Activated effector memory CD4-positive, alpha-beta T cell treated with Interleukin-2 at 50 U/mL for 16 hours (primary cell): ENCODE results near the gene AEN.
"Not testable (repeated sequence)": the region's sequence is repeated elsewhere in the genome, so short reads cannot be mapped to it uniquely, and the experiment has no call there.

Experiments used
- DNase-seq: peaks from one replicate; pipeline ENCODE4 v3.0.0-alpha.2; 2020

Gene AEN

GRCh38 chr15:88634449-88634848 lies 13.3 kb downstream of the AEN start:
- no peak for DNase-seq

DNA sequence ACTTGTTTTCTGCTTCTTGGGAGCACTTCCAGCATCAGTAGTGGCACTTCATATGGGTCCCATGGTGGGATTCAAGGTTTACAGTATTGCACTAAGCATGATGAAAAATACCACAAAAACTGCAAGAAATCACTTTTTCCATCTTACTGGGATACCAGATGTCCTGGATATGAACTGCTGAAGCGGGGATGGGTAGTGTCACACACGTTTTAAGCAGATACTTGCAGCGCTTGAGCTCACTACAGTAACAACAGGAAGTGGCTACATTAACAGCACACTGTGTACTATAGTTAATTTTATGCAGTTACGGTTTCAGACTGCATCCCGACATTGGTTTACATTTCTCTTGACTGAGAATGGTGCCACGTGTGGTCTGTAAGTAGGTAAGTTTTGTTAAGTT lies 14.2 kb downstream of the AEN start:
- no peak for DNase-seq

GRCh38 chr15:88636050-88636449 lies 14.9 kb downstream of the AEN start:
- DNase-seq = peak; percentile 67

DNA sequence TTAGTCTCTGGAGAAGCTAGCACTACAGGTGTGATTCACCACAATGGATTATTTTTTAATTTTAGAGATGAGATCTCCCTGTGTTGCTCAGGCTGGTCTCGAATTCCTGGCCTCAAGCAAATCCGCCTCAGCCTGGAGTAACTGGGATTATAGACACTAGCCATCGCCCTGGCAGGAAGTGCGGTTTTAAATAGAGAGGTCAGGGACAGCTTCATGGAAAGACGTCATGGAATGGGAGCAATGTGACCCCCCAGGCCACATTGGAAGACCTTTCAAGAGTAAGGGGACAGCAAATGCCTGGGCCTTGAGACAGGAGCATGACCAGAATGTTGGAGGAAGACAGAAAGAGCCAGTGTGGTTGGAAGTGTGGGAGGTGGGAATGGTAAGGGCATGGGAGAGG lies 15.5 kb downstream of the AEN start:
- DNase-seq = no peak

GRCh38 chr15:88637436-88637835 lies 16.3 kb downstream of the AEN start:
- DNase-seq = no peak

DNA sequence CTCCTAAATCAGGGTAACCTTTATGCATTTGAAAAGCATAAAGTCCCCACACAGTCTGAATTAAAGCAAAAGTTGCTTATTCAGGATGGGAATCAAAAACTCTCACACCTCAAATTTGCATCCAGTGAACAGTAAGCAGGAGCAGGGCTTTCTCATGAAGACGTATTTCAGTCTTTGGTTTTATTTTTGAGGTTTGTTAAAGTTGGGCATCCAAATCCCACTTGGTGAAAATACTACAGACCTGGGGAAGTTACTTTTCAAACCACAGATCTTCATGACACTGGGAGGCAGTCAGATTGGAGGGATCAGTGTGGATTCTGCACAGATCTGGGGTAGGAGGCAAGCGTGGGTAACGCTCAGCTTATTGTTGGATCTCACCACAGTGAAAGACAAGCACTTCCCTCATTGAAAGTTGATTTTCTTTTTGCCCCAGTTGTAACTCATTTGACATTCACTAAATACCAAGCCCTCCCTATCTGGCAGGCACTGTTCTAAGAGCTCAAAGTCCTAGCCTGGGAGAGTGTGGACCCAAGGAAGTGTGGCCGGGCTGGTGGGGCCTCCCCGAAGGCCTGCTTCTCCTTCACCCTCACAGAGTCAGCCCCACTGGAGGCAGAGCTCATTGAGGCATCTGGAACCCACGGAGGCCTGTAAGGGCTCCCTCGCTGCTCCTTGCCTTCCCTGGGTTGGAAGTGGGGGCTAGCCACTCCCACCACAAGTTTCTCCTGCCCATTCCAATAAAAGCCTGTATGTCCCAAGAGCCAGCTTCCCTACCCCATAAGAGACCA lies 16.9 kb downstream of the AEN start:
- no peak for DNase-seq

DNA sequence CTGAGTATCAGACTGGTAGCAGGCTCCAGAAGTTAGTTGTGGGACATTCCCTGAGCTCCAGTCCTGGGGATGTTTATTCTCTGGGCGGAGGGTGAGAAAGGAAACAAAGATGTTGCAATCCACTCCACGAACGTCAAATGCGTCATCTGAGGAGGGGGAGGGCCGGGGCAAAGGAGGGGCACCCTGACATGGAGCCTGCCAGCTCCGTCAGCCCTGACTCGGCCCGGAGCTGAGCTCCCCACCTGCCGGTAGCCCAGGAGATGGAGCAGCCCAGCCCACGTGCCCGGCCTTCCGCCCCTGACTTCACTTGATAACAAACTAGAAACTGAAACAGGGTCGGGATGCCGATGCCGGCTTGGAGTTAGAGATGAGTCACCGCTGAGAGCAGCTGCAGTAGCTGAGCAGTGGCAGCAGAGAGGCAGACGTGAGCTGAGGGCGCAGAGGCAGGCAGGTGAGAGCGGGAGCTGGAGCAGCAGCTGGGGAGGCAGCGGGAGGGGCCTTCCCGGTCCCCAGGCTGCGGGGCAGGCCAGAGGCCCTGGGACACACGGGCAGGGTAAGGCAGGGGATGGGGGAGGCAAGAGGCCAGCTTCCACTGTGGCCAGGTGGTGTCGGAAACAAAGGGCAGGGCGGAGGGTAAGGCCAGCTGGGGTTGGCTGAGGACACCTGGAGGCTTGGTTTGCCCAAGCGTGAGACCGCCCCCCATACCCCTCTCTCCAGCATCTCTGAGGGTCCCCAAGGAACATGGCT lies 17.7 kb downstream of the AEN start, which contains the start of gene ISG20:
Gene ISG20, plus strand, starts transcription at position 391 of the 747 bp plus-strand sequence. Its CDS starts 351 bp downstream, at position 742.
- DNase-seq = peak; percentile 96

DNA sequence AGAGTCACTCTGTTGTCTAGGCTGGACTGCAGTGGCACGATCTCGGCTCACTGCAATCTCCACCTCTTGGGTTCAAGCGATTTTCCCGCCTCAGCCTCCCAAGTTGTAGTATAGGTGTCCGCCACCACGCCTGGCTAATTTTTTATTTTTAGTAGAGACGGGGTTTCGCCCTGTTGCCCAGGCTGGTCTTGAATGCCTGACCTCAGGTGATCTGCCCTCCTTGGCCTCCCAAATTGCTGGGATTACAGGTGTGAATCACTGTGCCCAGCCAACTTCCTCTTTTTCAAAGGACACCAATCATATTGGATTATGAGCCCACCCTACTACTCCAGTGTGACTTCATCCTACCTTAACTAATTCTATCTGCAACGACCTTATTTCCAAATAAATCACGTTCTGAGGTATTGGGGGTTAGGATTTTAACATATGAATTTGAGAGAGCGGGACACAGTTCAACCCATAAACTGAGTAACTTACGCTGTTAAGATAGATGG lies 20.9 kb downstream of the AEN start:
- DNase-seq = no peak

DNA sequence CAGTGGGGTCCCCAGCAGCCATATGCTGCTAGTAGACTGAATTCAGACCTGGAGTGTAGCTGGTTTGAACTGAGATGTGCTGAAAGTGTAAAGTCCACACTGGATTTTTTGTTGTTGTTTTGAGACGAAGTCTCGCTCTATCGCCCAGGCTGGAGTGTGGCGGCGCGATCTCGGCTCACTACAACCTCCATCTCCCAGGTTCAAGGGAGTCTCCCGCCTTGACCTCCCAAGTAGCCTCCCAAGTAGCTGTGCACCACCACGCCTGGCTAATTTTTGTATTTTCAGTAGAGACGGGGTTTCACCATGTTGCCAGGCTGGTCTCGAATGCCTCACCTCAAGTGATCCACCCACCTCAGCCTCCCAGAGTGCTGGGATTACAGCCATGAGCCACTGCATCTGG lies 21.4 kb downstream of the AEN start:
- DNase-seq = not testable (repeated sequence)

GRCh38 chr15:88644741-88645140 lies 23.6 kb downstream of the AEN start:
- no peak for DNase-seq

- no peak for DNase-seq
These were observed 24.3 kb downstream of the AEN start for GRCh38 chr15:88645171-88646087.

GRCh38 chr15:88646088-88646405 lies 24.9 kb downstream of the AEN start:
- DNase-seq = no peak

- DNase-seq = no peak
These were observed 25.8 kb downstream of the AEN start for GRCh38 chr15:88646951-88647350.

- DNase-seq = no peak
These were observed 26.4 kb downstream of the AEN start for GRCh38 chr15:88647351-88648105.

DNA sequence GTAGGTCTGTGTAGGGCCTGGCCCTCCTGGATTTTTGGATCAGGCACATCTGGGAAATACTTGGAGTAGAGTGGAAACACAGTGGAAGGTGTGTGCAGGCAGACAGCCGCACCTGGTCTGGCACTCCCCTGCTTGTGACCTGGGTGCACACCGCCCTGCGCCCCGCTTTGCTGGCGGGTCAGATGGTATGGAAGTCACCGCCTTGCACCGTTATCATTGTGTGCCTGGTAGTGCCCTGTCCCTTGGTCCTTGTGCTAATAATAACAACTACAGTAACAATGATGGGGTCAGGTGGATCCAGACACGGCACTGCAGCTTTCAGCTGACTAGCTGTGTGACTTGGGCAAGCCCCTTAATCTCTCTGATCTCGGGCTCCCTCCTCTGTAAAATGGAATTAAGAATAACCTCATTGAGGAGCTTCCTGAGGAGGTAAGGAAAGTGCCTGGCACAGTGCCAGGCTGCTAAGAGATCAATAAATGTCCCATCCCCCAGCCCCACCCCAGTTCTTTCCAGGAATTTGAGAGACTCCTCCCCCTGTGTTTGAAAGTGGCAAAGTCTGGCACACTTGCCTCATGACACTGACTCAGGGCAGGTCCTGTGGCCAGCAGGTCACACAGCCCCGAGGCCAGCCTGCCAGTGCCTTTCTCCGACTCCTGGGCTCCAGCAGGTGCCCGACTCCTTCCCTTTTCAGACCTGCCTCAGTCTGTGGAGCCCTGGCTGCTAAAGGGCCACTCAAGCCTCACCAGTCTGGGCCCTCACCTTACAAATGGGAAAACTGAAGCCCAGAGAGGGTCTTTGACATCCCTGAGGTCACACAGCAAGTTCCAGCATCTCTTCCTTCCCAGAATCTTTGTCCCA lies 27.4 kb downstream of the AEN start:
- DNase-seq = no peak

GRCh38 chr15:88649286-88649733 lies 28.2 kb downstream of the AEN start:
- peak; percentile 64 for DNase-seq

DNA sequence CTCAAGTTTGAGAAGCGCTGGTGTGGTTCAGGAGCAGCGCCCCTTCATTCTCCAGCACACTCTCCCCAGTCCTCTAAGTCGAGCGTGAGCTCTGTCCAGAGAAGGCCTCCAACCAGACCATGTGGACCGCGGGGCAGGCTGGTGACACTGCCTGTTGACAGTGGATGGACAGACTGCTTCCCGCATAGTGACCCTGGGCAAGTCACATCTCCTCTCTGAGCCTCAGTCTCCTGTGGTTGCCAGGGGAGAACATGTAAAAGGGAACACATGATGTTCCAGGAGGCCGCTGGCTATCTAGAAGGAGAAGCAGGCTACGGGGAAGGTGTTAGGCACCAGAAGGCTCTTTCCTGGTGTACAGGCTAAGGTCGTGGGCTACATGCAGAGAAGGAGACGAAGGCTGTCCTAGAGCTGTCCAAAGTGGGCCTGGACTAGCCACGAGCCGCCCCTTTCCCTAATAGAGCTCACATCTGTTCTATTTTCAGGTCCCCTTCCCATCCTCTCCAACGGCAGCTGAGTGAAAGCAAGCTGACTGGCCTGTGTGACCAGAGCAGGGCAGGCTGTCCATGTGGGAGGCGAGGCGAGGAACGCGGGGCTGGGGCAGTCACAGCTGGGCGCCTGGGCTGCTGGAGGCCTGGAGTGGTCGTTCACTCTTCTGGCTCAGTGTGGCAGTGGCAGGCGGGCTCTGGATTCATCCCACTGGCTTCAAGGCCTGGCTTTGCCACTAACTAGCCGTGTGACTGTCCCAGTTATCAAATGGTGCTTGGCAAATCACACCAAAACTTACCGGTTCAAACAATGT lies 28.8 kb downstream of the AEN start:
- DNase-seq = no peak

GRCh38 chr15:88650556-88650955 lies 29.4 kb downstream of the AEN start:
- DNase-seq = no peak

DNA sequence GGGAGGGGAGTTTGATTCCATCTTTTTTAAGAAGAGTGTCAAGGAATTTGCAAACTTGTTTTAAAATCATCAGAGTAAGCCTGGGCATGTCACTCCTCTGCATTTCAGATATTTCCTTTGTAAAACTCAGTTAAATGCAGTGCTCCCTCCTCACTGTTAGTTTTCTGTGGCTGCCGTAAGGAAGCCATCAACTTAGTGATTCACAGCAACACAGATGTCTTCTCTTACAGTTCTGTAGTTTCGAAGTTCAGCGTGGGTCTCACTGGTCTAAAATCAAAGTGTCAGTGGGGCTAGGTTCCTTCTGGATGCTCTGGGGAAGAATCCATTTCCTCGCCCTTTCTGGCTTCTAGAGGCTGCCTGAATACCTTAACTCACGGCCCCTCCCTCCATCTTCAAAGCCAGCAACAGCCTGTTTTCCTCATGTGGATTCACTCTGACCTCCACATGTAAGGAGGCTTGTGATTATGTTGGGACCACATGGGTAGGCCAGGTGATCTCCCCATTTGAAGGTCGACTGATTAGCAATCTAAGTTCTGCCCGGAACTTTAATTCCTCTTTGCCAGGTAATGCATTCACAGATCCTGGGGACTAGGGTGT lies 30.1 kb downstream of the AEN start:
- DNase-seq = no peak

DNA sequence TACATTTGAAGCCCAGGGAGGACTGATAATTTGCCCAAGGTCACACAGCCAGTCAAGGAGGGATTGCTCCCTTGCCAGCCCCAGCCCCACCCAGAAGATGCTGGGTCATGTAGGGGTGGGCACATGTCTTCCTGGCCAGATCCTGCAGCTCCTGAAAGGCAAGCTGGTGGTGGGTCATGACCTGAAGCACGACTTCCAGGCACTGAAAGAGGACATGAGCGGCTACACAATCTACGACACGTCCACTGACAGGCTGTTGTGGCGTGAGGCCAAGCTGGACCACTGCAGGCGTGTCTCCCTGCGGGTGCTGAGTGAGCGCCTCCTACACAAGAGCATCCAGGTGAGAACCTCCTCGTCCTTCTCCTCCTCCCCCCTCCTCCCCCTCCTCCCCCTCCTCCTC lies 30.8 kb downstream of the AEN start:
- DNase-seq = no peak
